KMS-11 (cell line): ENCODE results near the gene MAP2K7.
A peak's percentile ranks its signal among the peaks of the same experiment; 100 is the strongest.

Source experiments
- H2AFZ ChIP-seq: fragments of 200-600 bp; sonication (generic); 2 replicates; pipeline ENCODE4 v1.6.1; 2016; ENCODE audit warnings: antibody characterized with exemption, mixed run types, low read depth
- H3K27ac ChIP-seq: fragments of 200-600 bp; sonication (generic); 2 replicates; pipeline ENCODE4 v1.6.1; 2016; ENCODE audit warnings: mild to moderate bottlenecking, mixed run types
- H3K27me3 ChIP-seq: fragments of 200-600 bp; sonication (generic); 2 replicates; pipeline ENCODE4 v1.6.1; 2017; ENCODE audit warnings: mild to moderate bottlenecking, low read depth, mixed run types, moderate library complexity; ENCODE audit not compliant: insufficient read depth
- H3K36me3 ChIP-seq: fragments of 200-600 bp; sonication (generic); 2 replicates; pipeline ENCODE4 v1.6.1; 2017; ENCODE audit warnings: mild to moderate bottlenecking, mixed run types; ENCODE audit not compliant: insufficient read depth
- H3K4me1 ChIP-seq: fragments of 200-600 bp; sonication (generic); 2 replicates; pipeline ENCODE4 v1.6.1; 2016; ENCODE audit warnings: mild to moderate bottlenecking, low read depth, mixed run types; ENCODE audit not compliant: poor library complexity, severe bottlenecking
- H3K4me2 ChIP-seq: fragments of 200-600 bp; sonication (generic); 2 replicates; pipeline ENCODE4 v1.7.0; 2016; ENCODE audit warnings: mild to moderate bottlenecking, mixed run types
- H3K4me3 ChIP-seq: fragments of 200-600 bp; sonication (generic); IDR thresholded peaks from 2 replicates; pipeline ENCODE4 v1.6.1; 2017; ENCODE audit warnings: low read depth, low read length, mixed read lengths; ENCODE audit not compliant: insufficient read depth
- H3K79me2 ChIP-seq: fragments of 200-600 bp; sonication (generic); 2 replicates; pipeline ENCODE4 v1.6.1; 2016; ENCODE audit warnings: low read depth, mixed run types; ENCODE audit not compliant: insufficient read depth
- H3K9ac ChIP-seq: fragments of 200-600 bp; sonication (generic); 2 replicates; pipeline ENCODE4 v1.6.1; 2016; ENCODE audit warnings: mild to moderate bottlenecking, mixed run types
- H4K20me1 ChIP-seq: fragments of 200-600 bp; sonication (generic); 2 replicates; pipeline ENCODE4 v1.6.1; 2016; ENCODE audit warnings: mild to moderate bottlenecking, mixed run types; ENCODE audit not compliant: insufficient read depth
- TF ChIP-seq, protein P1 (sequence below): fragments of 200-600 bp; sonication (generic); conservative IDR thresholded peaks from 2 replicates; pipeline ENCODE4 v1.6.1; 2017; ENCODE audit warnings: low read depth, mild to moderate bottlenecking, antibody characterized with exemption, low read length, moderate library complexity, mixed read lengths

The MAP2K7 gene

DNA sequence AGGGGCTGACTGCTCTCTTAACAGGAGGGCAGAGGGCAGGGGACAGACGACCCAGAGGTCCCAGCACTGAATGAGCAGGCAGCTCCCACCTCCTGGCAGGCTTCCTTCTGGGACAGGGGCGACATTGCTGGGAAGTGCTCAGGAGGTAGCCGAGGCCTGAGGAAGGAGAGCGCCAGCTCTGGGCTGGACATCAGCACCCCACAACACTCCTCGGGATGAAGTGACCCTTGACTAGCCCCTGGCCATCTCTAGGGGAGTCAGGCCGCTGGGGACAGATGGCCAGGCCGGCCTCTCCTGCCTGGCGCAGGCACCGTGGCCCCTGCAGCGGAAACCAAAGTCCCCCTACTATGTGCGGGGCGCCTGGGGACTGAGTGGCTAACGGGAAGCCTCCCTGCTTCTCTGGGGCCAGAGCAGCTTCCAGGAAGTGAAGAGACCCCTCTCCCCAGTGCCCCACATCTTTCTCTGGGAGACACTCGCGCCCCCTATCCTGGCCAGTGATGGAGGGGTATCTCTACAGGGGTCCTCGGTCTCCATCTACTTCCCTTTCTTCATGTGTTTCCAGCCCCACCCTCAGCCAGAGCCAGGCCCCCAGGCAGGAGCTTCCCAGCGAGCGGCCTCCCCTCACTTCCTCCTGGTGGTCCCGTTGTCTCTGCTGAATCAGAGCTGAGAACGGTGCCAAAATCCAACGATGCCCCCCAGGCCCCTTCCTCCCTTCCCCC, 39.5 kb upstream of the MAP2K7 start:
- Histone ChIP-seq H3K4me1 (peaks cover 13% of the 10 kb centered on the region), H3K27me3 (no peaks in the 10 kb centered on the region; the same call in 1 of the 2 replicates), H3K9ac (no peak overlapping the region), H4K20me1 (no peaks in the 10 kb centered on the region), H3K4me2 (no peak overlapping the region), H3K4me3 (no peak overlapping the region), H2AFZ (no peak overlapping the region), H3K36me3 (no peaks in the 10 kb centered on the region), H3K79me2 (no peaks in the 10 kb centered on the region), H3K27ac (no peak overlapping the region)
- TF ChIP-seq, protein P1, sequence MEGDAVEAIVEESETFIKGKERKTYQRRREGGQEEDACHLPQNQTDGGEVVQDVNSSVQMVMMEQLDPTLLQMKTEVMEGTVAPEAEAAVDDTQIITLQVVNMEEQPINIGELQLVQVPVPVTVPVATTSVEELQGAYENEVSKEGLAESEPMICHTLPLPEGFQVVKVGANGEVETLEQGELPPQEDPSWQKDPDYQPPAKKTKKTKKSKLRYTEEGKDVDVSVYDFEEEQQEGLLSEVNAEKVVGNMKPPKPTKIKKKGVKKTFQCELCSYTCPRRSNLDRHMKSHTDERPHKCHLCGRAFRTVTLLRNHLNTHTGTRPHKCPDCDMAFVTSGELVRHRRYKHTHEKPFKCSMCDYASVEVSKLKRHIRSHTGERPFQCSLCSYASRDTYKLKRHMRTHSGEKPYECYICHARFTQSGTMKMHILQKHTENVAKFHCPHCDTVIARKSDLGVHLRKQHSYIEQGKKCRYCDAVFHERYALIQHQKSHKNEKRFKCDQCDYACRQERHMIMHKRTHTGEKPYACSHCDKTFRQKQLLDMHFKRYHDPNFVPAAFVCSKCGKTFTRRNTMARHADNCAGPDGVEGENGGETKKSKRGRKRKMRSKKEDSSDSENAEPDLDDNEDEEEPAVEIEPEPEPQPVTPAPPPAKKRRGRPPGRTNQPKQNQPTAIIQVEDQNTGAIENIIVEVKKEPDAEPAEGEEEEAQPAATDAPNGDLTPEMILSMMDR, result no peak

- H2AFZ ChIP-seq, result no peak overlapping the region
- H3K27me3 ChIP-seq, result no peaks in the 10 kb centered on the region; the same call in 1 of the 2 replicates
- TF ChIP-seq, protein P1, result no peak
These were observed 39.0 kb upstream of the MAP2K7 start for GRCh38 chr19:7864690-7865074.

DNA sequence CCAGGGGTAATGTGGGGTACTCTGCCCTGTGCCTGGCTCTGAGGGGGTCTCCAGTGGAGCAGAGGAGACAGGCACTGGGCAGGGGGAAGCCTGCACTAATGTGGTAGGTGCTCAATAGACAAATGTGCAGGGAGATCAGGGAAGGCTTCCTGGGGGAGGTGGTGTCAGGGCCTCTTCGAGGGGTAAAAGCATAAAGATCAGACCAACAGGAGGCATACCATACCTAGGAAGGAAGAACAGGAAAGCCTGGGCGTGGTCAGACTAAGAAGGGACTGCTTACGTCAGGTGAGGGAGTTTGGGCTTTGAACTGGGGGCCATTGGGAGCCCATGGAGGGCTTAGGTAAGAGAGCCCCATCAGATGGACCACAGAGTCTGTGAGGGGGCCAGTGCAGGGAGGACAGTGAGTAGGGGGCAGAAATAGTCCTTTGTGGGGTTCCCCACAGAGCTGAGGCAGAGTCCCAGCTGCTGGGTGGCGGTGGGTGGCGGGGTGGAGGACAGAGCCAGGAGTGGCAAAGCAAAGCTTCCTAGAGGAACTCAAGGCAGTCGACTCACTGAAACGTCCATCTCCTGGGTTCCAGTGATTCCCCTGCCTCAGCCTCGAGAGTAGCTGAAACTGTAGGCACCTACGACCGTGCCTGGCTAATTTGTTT, 38.3 kb upstream of the MAP2K7 start:
- Histone ChIP-seq H3K4me1 (peaks cover 13% of the 10 kb centered on the region), H3K27ac (no peak overlapping the region), H3K36me3 (no peaks in the 10 kb centered on the region), H3K79me2 (no peaks in the 10 kb centered on the region), H4K20me1 (no peaks in the 10 kb centered on the region), H3K27me3 (no peaks in the 10 kb centered on the region; the same call in 1 of the 2 replicates), H2AFZ (no peak overlapping the region), H3K4me3 (no peak overlapping the region), H3K9ac (no peak overlapping the region), H3K4me2 (peak overlapping the region; percentile 29; the same call in 1 of the 2 replicates)
- TF ChIP-seq, protein P1, result no peak

More at GRCh38 chr19:7864690-7865074, 39.0 kb upstream of the MAP2K7 start:
- H3K27ac ChIP-seq, result no peak overlapping the region
- no peaks in the 10 kb centered on the region for H3K79me2 ChIP-seq
- no peaks in the 10 kb centered on the region for H4K20me1 ChIP-seq
- no peak overlapping the region for H3K9ac ChIP-seq
- no peaks in the 10 kb centered on the region for H3K36me3 ChIP-seq
- no peak overlapping the region for H3K4me2 ChIP-seq
- H3K4me3 ChIP-seq, result no peak overlapping the region
- peaks cover 13% of the 10 kb centered on the region for H3K4me1 ChIP-seq

GRCh38 chr19:7866399-7867091, 37.1 kb upstream of the MAP2K7 start:
- Histone ChIP-seq H3K27me3 (no peaks in the 10 kb centered on the region; the same call in 1 of the 2 replicates), H3K79me2 (no peaks in the 10 kb centered on the region), H3K27ac (no peak overlapping the region), H2AFZ (no peak overlapping the region), H3K9ac (no peak overlapping the region), H3K36me3 (no peaks in the 10 kb centered on the region), H3K4me2 (no peak overlapping the region), H4K20me1 (no peaks in the 10 kb centered on the region), H3K4me1 (peaks cover 23% of the 10 kb centered on the region), H3K4me3 (no peak overlapping the region)
- TF ChIP-seq, protein P1, result no peak
